Esophagus squamous epithelium (tissue), 5 donors: ENCODE data around the gene ZNF865. TPM values are rescaled to one million over a fixed set of nuclear protein-coding genes. Genes with fewer than 3 reads are reported as not detected.
A peak's percentile ranks its signal among the peaks of the same experiment; 100 is the strongest.

Experiments used
- DNase-seq: peaks from one replicate; lab custom pipeline; 2025; lab: John Stamatoyannopoulos, UW
- H3K27ac ChIP-seq, 4 donors: fragments of 200-600 bp; sonication (generic); one replicate each; pipeline ENCODE4 v1.5.1; 2016 to 2019; ENCODE audit warnings: mild to moderate bottlenecking in 1 of 4
- H3K27me3 ChIP-seq, 4 donors: fragments of 200-600 bp; sonication (generic); 1 replicate in 3 of 4; 2 replicates in 1 of 4; pipeline versions ENCODE4 v1.5.1 to v1.6.0; 2017 to 2021; ENCODE audit warnings: antibody characterized with exemption in 1 of 4
- H3K36me3 ChIP-seq, 3 donors: fragments of 200-600 bp; sonication (generic); one replicate each; pipeline ENCODE4 v1.5.1; 2016 to 2019
- H3K4me1 ChIP-seq, 3 donors: fragments of 200-600 bp; sonication (generic); one replicate each; pipeline ENCODE4 v1.5.1; 2017 to 2019
- H3K4me3 ChIP-seq, 4 donors: fragments of 200-600 bp; sonication (generic); 1 replicate in 3 of 4; 2 replicates in 1 of 4; pipeline ENCODE4 v1.5.1; 2016 to 2019; ENCODE audit warnings: mild to moderate bottlenecking in 2 of 4, moderate library complexity in 1 of 4
- H3K9me3 ChIP-seq, 3 donors: fragments of 200-600 bp; sonication (generic); one replicate each; pipeline ENCODE4 v1.5.1; 2016 to 2019
- CTCF ChIP-seq, 6 experiments: fragments of 450-650 bp in 4 of 6; fragments of 200-600 bp in 2 of 6; sonication (generic) in 2 of 6; IDR thresholded peaks; one replicate each; pipeline ENCODE4 v1.5.1; 2016 to 2019; ENCODE audit warnings: antibody characterized with exemption in 6 of 6, mild to moderate bottlenecking in 4 of 6, moderate library complexity in 4 of 6
- POLR2A ChIP-seq, 4 donors: fragments of 450-650 bp; IDR thresholded peaks; one replicate each; pipeline ENCODE4 v1.6.1; 2017; ENCODE audit warnings: antibody characterized with exemption in 4 of 4, mild to moderate bottlenecking in 4 of 4, moderate library complexity in 3 of 4
- WGBS, 2 donors: methylation state at CpG; one replicate each; pipeline ENCODE4 v1.1.5; 2018; 5-methylcytosine and 5-hydroxymethylcytosine counted together
- intact Hi-C: fragments of 100-400 bp; cut with DNase I; formaldehyde crosslinking; loops from one replicate; pipeline ENCODE4 v1.15.0; 2022
- total RNA-seq, 4 donors: library from RNA; depleted of rRNA; stranded (reverse); fragments of >200 nt; gene quantifications; one replicate each; pipeline ENCODE4 v1.1.0, GENCODE V29; 2016
- donor health status: DM: yes; HTN: yes; CAD: no.

Gene ZNF865
- total RNA-seq, 4 donors from 2014 or later, result 2.7 to 5.3 (median 3.3) TPM

GRCh38 chr19:55600662-55601028 lies 4.8 kb upstream of the ZNF865 start:
- Histone ChIP-seq H3K27ac (peak overlapping the region; percentile 96 to 99 (median 98)), H3K27me3 (no peaks in the 10 kb centered on the region), H3K9me3 (no peaks in the 10 kb centered on the region), H3K4me1 (peaks cover 26 to 62% (median 28%) of the 10 kb centered on the region in 3 donors), H3K36me3 (peaks cover 0 to 34% (median 7%) of the 10 kb centered on the region in 3 donors), H3K4me3 (peak overlapping the region; percentile 81 to 85 (median 84))
- TF ChIP-seq CTCF (IDR thresholded peaks at IDR 0.05), result no peak
- no peak for TF ChIP-seq POLR2A (IDR thresholded peaks at IDR 0.05)
- intact Hi-C loops, result no loop called here
- 3 to 9% methylated on average over 5 of the region's 15 CpGs for whole genome bisulfite sequencing, 2 donors
- no peak for DNase-seq

- H3K4me3 ChIP-seq, result peak overlapping the region; percentile 81 to 85 (median 84)
- no peaks in the 10 kb centered on the region for H3K27me3 ChIP-seq
- H3K9me3 ChIP-seq, result no peaks in the 10 kb centered on the region
- no peak for DNase-seq
- peaks cover 0 to 30% (median 7%) of the 10 kb centered on the region in 3 donors for H3K36me3 ChIP-seq
- H3K27ac ChIP-seq, result peak overlapping the region; percentile 96 to 99 (median 98)
- WGBS, 2 donors, result 32 to 34% methylated on average over 4 of the region's 4 CpGs
- peaks cover 26 to 66% (median 28%) of the 10 kb centered on the region in 3 donors for H3K4me1 ChIP-seq
- intact Hi-C loops, result no loop called here
- peak in 1 of 4 donors; percentile 36 for TF ChIP-seq POLR2A (IDR thresholded peaks at IDR 0.05)
- no peak for TF ChIP-seq CTCF (IDR thresholded peaks at IDR 0.05)
Observed at GRCh38 chr19:55601084-55601483, 4.4 kb upstream of the ZNF865 start.

GRCh38 chr19:55602104-55603001 lies 3.1 kb upstream of the ZNF865 start:
- Histone ChIP-seq H3K36me3 (peaks cover 0 to 24% (median 7%) of the 10 kb centered on the region in 3 donors), H3K27ac (peak overlapping the region; percentile 96 to 99 (median 98)), H3K9me3 (no peaks in the 10 kb centered on the region), H3K4me3 (no peak overlapping the region), H3K4me1 (peaks cover 32 to 79% (median 40%) of the 10 kb centered on the region in 3 donors), H3K27me3 (no peaks in the 10 kb centered on the region)
- 93 to 94% methylated on average over 6 of the region's 60 CpGs for WGBS, 2 donors
- no peak for DNase-seq
- intact Hi-C loops, result no loop called here
- TF ChIP-seq CTCF (IDR thresholded peaks at IDR 0.05) (no peak), POLR2A (IDR thresholded peaks at IDR 0.05) (no peak)

GRCh38 chr19:55603115-55603514 lies 2.3 kb upstream of the ZNF865 start:
- no peak for DNase-seq
- Histone ChIP-seq H3K27ac (no peak overlapping the region), H3K4me3 (no peak overlapping the region), H3K9me3 (no peaks in the 10 kb centered on the region), H3K36me3 (peaks cover 0 to 17% (median 7%) of the 10 kb centered on the region in 3 donors), H3K4me1 (peaks cover 32 to 84% (median 40%) of the 10 kb centered on the region in 3 donors), H3K27me3 (no peaks in the 10 kb centered on the region)
- intact Hi-C loops, result no loop called here
- TF ChIP-seq POLR2A (IDR thresholded peaks at IDR 0.05) (no peak), CTCF (IDR thresholded peaks at IDR 0.05) (no peak)
- 80 to 92% methylated on average over 8 to 11 of the region's 21 CpGs for WGBS, 2 donors
